ENCODE results near the gene ARMC9. TPM values are rescaled to one million over a fixed set of nuclear protein-coding genes. Genes with fewer than 3 reads are reported as not detected.

Gene ARMC9
- total RNA-seq, 1 donor from 2014 or later, result 19.3 TPM

- H3K4me1 Mint-ChIP-seq (ENCODE audit: low read depth, unreplicated experiment), result no peaks in the 10 kb centered on the region
- no peak for DNase-seq
- no peaks in the 10 kb centered on the region for H3K9me3 Mint-ChIP-seq (ENCODE audit: unreplicated experiment)
- H3K27me3 Mint-ChIP-seq (ENCODE audit: unreplicated experiment), result peaks cover 2% of the 10 kb centered on the region
- H3K27ac Mint-ChIP-seq (ENCODE audit: unreplicated experiment), result no peak overlapping the region
- H3K4me3 Mint-ChIP-seq (ENCODE audit: unreplicated experiment), result no peak overlapping the region
- no peaks in the 10 kb centered on the region for H3K36me3 Mint-ChIP-seq (ENCODE audit: unreplicated experiment)
- no peak for TF ChIP-seq CTCF (IDR thresholded peaks at IDR 0.05; ENCODE audit: partially characterized antibody, unreplicated experiment)
These were observed 58.1 kb downstream of the ARMC9 start for GRCh38 chr2:231256494-231256893.

GRCh38 chr2:231257763-231258162 lies 59.3 kb downstream of the ARMC9 start:
- Mint-ChIP-seq H3K4me3 (ENCODE audit: unreplicated experiment) (no peak overlapping the region), H3K9me3 (ENCODE audit: unreplicated experiment) (no peaks in the 10 kb centered on the region), H3K4me1 (ENCODE audit: low read depth, unreplicated experiment) (no peaks in the 10 kb centered on the region), H3K27ac (ENCODE audit: unreplicated experiment) (no peak overlapping the region), H3K36me3 (ENCODE audit: unreplicated experiment) (no peaks in the 10 kb centered on the region), H3K27me3 (ENCODE audit: unreplicated experiment) (peaks cover 2% of the 10 kb centered on the region)
- no peak for DNase-seq
- no peak for TF ChIP-seq CTCF (IDR thresholded peaks at IDR 0.05; ENCODE audit: partially characterized antibody, unreplicated experiment)

GRCh38 chr2:231258701-231259100 lies 60.3 kb downstream of the ARMC9 start:
- no peak overlapping the region for H3K27ac Mint-ChIP-seq (ENCODE audit: unreplicated experiment)
- no peaks in the 10 kb centered on the region for H3K4me1 Mint-ChIP-seq (ENCODE audit: low read depth, unreplicated experiment)
- TF ChIP-seq CTCF (IDR thresholded peaks at IDR 0.05; ENCODE audit: partially characterized antibody, unreplicated experiment), result no peak
- no peaks in the 10 kb centered on the region for H3K9me3 Mint-ChIP-seq (ENCODE audit: unreplicated experiment)
- no peak overlapping the region for H3K4me3 Mint-ChIP-seq (ENCODE audit: unreplicated experiment)
- peaks cover 2% of the 10 kb centered on the region for H3K27me3 Mint-ChIP-seq (ENCODE audit: unreplicated experiment)
- DNase-seq, result no peak
- no peaks in the 10 kb centered on the region for H3K36me3 Mint-ChIP-seq (ENCODE audit: unreplicated experiment)

- no peak overlapping the region for H3K4me3 Mint-ChIP-seq (ENCODE audit: unreplicated experiment)
- H3K27ac Mint-ChIP-seq (ENCODE audit: unreplicated experiment), result no peak overlapping the region
- no peak for TF ChIP-seq CTCF (IDR thresholded peaks at IDR 0.05; ENCODE audit: partially characterized antibody, unreplicated experiment)
- no peaks in the 10 kb centered on the region for H3K4me1 Mint-ChIP-seq (ENCODE audit: low read depth, unreplicated experiment)
- no peaks in the 10 kb centered on the region for H3K36me3 Mint-ChIP-seq (ENCODE audit: unreplicated experiment)
- H3K9me3 Mint-ChIP-seq (ENCODE audit: unreplicated experiment), result no peaks in the 10 kb centered on the region
- peaks cover 2% of the 10 kb centered on the region for H3K27me3 Mint-ChIP-seq (ENCODE audit: unreplicated experiment)
- no peak for DNase-seq
These were observed 60.7 kb downstream of the ARMC9 start for GRCh38 chr2:231259104-231259503.

- DNase-seq, result no peak
- Mint-ChIP-seq H3K4me3 (ENCODE audit: unreplicated experiment) (no peak overlapping the region), H3K27me3 (ENCODE audit: unreplicated experiment) (no peaks in the 10 kb centered on the region), H3K36me3 (ENCODE audit: unreplicated experiment) (no peaks in the 10 kb centered on the region), H3K4me1 (ENCODE audit: low read depth, unreplicated experiment) (no peaks in the 10 kb centered on the region), H3K9me3 (ENCODE audit: unreplicated experiment) (no peaks in the 10 kb centered on the region), H3K27ac (ENCODE audit: unreplicated experiment) (no peak overlapping the region)
- TF ChIP-seq CTCF (IDR thresholded peaks at IDR 0.05; ENCODE audit: partially characterized antibody, unreplicated experiment), result no peak
These were observed 62.2 kb downstream of the ARMC9 start for GRCh38 chr2:231260442-231261208.
